IPS-NIHi11 (cell line): ENCODE data around the gene ECHS1.

ENCODE experiments used
- DNase-seq: peaks from one replicate; pipeline ENCODE4 v3.0.0; 2012; ENCODE audit warnings: mixed read lengths, low spot score

ECHS1 gene

DNA sequence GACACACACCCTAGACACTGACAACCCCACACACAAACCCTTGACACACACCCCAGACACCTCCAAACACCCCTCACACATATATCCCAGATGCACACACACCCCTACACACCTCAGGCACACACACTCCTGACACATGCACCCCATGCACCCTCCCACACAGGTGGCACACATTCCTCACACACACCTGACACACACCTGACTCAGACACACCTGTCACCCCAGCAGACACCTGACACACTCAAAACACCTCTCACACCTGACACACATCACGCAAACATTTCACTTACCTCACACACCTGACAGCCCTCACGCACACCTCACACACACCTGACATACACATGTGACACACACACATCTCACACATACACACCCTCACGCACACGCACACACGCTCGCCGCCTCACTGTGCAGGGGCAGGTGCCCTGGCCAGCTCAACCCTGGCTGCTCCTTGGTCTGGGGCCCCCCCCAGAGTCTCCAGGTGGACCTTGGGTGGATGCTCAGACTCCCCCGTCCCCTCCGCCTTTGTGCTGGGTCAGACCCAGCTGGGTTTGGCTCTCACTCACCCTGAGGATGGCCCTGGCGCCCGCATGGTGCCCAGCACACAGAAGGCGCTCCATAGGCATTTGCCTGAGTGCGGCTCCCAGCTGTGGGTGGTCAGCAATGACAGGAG lies 33.3 kb downstream of the ECHS1 start:
- DNase-seq = no peak

DNA sequence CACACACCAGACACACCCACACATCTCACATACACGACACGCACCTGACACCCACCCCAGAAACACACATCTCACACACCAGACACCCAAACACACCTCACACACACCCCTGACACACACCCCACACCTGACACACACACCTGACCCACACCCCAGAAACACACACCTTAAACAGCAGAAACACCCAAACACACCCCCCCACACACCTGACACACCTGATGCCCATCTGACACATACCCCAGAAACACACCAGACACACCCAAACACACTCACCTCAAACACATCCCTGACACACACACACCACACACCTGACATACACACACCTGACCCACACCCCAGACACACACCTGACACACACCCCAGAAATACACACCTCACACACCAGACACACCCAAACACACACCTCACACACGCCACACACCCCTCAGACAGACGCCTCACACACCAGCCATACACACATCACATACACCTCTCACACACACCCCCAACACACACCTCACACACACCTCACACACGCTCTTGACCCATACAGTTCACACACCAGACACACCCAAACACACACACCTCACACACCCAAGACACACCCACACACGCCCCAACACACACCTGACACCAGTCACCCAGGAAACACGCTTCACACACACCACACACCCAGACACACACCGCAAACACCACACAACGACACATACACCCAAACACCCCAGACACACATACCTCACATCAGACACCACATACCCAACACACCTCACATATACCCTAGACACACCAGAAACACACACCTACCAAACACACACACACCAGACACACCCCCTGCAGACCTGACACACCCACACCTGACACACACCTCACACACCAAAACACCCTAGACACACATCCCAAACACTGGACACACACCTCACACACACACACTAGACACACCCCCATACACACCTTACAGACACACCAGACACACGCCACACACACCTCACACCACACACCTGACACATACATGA lies 34.8 kb downstream of the ECHS1 start:
- DNase-seq = no peak

DNA sequence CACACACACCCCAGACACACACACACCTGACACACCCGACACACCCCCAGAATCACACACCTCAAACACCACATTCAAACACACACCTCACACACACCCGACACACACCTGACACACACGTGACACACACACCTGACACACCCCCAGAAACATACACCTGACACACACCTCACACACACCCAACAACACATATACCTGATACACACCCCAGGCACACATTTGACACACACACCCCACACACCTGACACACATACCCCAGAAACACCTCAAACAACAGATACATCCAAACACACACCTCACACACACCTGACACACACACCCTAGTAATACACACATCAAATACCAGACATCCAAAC lies 35.8 kb downstream of the ECHS1 start:
- no peak for DNase-seq

DNA sequence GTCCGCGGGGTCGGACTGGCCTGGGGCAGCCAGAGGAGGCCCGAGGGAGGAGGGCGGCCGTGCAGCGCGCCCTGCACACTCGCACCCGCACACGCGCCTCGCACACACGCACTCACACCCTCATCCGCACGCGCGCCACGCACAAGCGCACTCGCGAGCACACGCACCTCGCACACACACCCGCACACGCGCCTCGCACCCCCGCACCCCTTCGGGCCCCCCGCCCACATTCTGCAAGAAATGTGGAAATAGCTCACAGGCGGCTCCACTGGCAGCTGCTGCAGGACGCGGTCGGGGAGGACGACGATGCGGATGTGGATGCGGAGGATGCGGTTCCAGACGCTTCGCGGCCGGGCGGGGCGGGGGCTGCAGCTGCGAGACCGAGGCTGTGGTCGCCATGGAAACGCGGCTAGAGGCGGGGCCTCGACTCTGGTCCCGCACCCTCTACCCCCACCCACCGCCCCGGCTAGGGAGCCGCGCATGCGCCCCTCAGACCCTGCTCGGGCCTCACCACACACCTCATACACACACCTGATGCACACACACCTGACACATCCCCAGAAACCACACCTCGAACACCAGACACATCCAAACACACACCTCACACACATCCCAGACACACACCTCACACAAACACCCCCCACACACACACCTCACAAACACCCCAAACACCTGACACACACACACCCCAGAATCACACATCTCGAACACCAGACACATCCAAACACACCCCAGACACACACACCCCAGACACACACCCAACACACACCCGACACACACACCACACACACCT lies 36.4 kb downstream of the ECHS1 start, which contains the start of gene CALY:
CALY (minus strand) TSS at position 320 of the 793 bp plus-strand sequence. CDS start 7,907 bp downstream, outside the sequence.
- peak; percentile 86 for DNase-seq

DNA sequence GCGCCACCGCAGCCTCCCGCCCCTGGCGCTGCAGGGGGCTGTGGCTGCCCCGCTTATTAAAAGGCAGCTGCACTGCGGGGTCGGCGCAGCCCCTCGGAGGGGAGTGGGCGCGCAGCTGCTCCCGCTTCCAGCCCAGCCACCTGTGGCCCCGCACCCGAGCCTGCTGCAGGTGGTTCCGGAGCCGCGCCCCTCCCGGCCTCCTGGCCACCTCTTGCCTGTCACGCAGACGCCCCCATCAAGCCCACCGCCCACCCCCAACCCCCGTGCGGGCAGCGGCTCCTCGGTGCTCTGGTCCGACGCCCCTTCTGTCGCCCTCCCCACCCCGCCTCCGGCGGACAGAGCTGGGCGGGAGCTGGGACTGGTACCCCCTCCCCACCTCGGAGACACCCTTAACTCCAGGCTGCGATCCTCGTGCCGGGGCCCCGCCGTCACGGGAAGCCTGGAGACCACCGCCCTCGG lies 37.0 kb downstream of the ECHS1 start:
- DNase-seq = peak; percentile 45

DNA sequence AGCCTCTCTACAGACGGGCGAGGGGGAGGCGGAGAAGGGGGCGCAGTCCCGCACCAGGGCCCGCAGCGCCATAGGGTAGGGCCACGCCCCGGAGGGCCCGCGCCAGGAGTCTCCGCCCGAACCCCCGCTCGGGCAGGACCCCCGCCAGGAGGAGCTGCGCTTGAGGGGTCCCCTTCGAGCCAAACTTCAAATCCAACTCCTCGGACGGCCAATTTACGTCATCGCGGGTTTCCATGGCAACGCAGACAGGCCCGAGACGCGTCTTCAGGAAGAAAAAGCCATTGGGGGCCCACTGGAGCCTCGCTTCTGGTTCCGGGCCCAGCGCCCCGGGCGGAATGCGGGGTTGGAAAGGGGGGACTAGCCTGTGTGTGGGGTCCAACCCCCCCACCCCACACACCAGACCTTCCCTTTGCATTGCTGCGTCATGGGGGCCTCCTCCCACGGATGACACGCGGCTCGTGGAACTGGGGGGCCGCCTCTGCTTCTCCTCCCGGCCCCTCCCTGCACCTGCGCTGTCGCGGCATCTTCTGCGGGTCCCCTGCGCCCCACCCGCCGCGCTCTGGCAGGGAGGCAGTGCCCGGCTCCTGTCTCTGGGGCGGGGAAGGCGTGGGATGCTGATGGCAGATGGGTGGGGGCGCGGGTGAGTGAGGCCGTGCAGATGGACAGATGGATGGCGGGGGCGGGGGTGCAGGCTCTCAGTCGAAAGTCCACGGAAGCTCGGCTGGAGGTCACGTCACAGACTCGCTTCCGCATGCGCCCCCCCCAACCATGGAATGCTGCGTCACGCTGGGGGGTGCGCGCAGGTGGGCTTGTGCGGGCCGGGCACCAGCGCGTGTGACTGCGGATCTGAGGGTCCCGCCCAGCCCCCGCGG lies 37.7 kb downstream of the ECHS1 start:
- peak; percentile 83 for DNase-seq

DNA sequence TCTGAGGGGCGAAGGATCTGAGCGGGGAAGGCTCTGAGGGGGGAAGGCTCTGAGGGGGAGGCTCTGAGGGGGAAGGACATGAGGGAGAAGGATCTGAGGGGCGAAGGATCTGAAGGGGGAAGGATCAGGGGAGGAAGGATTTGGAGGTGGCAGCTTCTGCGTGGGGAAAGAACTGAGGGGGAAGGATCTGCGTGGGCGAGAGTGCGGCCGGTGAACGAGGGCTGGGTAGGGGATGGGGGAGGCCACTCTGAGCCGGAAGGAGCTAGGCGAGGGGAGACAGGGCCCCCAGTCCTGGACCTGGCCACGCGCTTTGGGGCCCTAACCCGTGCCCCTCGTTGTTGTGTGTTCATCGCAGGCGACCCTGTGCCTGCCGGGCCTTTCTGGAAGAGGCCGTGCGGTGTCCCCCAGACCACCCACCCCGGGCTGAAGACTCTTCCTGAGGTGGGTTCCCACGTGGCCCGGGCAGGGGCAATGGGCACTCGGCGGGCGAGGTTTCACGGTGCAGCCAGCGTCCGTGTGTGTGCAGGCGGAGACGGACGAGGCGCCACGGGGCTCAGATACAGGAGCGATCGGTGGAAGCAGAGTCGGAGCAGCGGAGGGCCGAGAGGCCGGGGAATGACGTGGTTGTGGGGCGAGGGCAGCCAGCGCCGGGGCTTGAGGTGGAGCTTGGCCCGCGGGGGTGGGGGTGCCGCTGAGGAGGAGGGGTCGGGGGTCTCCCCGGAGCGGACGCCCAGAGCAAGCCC lies 38.5 kb downstream of the ECHS1 start:
- peak; percentile 70 for DNase-seq

DNA sequence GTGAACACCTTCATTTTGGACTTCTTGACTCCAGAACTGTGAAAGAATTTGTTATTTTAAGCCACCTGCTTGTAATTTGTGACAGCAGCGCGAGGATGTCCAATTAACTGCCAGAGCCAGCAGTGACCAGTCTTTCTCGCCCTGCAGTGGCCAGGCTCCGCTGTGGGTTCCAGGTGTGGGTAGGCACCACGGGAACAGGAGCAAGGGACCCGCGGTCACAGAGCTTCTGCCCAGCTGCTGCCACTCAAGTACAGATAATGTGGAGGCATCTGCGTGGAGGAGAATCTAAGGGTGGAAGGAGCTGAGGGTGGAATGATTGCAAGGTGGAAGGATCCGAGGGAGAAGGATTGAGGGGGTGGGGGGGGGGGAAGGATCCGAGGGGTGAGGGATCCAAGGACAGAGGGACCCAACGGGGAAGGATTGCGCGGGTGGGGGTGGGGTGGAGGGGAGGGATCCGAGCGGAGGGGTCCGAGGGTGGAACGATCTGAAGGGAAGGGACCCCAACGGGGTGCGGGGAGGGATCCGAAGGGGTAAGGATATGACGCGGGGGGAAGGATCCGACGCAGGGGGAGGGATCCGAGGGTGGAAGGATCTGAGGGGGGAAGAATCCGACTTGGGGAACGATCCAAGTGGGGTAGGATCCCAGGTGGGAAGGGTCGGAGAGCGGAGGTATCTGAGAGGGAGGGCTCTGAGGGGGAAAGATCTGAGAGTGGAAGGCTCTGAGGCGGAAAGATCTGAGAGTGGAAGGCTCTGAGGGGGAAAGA lies 40.0 kb downstream of the ECHS1 start:
- no peak for DNase-seq

DNA sequence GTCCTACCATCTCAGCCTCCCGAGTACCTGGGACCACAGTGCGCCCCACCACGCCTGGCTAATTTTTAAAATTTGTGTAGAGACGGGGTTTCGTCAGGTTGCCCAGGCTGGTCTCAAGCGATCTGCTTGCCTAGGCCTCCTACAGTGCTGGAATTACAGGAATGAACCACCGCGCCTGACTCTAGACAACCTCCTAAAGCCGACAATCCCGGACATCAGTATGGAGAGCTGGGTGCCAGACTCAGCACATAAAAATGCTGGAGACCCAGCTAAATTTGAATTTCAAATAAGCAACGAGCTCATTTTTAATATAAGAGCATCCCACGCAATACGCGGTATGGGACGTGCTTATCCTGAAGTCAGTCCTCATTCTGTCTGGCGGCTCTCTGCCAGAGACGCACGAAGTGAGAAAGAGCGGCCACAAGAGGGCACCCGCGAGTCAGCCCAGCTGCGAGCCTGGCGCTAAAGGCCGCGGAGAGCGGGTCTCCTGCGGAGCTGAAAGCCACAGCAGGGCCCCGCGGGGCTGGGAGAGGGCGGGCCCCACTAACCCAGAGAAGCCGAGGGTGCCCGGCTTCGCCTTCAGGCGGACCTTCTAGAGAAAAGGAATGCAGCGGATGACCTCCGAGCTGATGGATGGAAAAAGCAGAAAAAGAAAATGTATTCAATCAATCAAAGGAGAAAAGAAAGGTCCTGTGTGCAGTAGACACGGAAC lies 43.5 kb downstream of the ECHS1 start:
- DNase-seq = peak; percentile 86

DNA sequence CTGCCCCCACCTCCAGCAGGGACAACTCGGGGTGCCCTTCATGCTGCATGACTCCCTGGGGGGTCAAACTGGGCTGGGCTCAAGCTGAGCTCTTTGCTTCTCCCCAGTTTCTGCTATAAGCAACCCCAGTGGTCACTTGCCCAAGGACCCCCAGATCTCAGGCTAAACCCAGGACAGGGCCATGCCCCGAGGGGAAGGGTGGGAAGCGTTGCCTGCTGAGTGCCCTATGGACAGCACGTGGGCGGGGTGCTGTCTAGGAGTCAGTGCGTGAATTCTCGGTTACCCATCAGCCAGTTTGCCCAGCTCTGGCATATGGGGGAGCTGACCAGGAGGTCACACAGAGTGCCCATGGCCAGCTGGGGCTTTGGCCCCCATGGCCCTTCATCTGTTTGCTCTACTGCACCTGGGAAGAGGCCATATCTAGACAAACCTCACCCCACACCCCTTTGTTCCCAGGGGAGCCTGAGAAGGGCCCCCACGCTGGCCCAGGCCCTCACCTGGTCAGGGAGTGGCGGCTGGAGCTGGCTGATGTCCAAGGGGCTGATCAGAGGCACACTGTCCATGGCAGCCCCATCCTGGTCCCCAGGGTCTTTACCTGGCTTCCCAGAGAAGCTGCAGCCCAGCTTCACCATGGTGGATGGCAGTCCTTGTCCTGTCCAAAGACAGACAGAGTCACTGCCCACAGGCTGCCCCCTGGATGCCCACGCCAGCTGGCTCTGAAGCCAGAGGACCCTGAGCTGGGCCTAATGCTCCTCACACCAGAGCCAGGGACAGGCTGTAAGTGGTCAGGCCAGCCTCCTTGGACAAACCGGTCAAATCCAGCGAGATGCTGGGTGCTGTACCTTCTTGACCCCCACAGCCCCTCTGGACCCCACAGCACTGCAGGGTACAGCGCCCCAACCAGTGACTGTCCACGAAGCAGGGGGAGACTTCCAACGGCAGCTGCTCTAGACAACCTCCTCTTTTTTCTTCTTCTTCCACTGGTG lies 44.5 kb downstream of the ECHS1 start:
- no peak for DNase-seq

DNA sequence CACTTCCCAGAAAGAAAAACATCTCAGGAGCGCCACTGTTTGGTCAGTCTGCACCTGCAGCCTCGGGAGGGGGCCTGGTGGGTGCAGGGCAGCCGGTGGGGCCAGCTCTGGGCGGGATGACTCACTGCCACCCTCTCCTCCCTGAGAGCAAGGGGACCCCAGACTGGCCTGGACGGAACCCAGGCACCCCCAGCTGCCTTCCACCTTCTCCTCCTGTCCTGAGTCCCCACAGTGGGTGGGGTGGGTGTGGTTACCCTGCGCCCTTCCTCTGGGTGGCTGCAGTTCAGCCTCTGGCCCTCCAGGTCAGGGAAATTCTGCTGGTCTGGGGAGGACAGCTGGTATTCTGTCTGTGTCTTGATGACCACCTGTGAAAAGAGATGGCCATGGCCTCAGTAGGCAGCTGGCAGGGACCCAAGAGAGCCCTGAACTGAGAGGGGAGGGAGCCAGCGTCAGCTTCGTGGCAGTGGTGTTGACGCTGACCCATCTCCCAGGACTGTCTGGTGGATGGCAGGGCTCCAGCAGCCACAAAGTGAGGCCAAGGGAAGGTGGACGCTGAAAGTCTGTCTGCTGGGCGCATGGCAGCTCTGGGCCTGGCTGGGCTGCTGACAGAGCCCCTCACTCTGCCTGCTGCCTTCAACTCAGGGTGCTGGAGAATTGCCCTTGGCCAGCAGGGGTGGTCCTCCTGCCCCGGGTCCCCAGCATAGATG lies 45.4 kb downstream of the ECHS1 start:
- DNase-seq = no peak

DNA sequence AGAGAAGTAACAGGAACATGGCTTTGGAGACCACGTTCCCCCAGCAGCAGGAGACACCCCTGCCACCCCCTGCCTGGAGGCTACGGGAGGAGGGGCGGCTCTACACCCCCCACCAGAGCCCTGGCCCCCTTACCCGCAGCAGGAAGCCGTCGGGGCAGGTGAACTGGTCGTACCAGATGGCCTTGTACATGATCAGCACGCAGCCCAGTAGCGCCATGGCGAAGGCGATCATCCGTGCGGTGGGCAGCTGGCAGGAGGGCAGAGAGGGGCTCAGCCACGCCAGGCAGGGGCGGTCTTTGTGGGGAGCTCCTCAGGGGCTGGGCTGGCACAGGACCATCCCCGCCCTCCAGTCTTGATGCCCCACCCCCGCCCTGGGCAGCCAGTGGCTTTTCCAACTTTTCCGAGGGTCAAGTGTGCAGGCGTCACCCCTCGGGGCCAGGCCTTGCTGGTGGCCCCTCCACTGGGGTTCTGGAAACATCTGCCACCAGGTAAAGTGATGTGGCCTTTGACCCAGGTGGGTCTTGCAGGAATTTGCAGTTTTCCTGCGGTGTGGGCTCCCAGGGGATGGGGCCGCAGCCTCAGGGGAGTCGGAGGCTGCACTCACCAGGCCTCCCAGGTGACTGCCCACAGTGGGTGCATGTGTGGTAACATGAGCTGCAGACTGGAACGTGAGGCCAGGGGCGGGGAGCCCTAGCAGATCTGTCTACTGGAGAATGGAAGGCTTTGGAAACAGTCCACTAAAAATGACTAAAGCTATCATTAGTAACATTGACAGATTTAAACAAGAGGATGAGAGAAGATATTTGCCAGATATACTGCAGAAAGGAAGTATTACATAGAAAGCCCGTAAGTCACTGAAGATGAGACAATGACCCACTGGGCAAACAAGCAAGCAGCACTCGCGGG lies 46.2 kb downstream of the ECHS1 start:
- DNase-seq = no peak

DNA sequence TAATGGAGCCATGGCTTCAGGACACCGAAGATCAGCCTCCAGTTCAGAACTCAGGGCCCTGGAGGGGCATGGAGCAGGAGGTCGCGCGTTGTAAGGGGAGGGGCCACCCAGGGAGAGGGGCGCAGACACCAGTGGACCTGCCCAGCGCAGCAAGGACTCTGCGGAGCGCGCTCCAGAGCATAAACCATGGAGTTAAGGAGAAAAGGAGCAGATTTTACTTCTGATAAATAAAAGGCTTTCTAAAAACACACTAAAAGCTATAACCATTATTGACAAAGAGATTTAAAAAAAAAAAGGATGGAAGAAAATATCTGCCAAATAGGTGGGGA lies 47.0 kb downstream of the ECHS1 start:
- no peak for DNase-seq

DNA sequence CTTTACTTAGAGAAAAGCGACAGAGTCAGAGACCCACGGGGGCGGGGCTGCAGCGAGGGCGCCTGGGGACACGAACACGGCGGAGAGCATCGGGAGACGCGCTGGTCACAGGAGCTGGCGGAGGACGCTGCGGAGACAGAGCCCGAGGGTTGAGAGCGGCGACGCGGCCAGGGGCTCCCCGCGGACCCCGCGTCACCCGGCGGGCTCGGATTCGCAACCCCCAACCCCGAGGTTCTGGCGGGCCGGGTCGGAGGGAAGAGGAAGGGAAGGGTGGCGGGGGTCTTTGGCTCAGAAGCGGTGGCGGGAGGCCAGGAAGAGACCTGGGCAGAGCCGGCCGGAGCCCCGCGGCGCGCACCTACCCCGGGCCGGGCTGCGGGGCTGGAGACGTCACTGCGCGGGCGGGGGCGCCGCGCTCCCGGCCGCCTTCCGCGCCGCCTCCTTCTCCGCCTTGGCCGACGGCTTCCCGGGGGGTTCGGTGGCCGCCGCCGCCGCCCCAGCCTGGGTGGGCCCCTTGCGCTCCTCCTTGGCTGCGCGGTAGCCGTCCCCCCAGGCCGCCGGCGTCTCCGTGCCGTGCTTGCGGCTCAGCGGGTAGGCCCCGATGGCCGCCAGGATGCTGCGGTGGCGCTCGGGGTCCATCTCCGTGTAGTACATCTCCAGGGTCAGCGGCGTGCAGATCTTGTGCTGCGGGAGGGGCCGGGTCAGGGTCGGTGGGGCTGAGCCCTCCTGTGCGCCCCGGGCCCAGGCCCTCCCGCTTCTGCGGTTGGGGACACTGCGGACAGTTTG lies 47.5 kb downstream of the ECHS1 start:
- peak; percentile 43 for DNase-seq

DNA sequence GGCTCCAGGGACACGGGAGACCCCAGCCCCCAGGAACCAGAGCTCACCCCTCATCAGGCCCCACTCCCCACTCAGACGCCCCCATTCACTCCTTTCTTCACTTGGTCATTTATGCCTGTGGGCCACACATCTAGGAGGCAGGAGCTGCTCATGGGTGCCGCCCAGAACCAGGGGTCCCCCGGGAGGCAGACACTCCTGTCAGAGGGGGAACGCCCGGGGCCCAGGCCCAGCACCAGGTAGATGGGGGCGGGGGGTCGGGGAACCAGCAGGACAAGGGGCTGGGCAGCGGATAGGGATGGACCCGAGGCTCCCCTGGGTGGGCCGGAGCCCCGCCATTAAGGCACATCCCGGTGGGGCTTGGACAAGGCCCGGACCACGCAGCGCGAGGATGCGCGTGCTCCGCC lies 48.3 kb downstream of the ECHS1 start:
- DNase-seq = no peak
